HCT116 (cell line): ENCODE results near the gene STC2. TPM values are rescaled to one million over a fixed set of nuclear protein-coding genes. Genes with fewer than 3 reads are reported as not detected.

Experiments
- ATAC-seq: fragments of 200-7000 bp; cut with Tn5 transposase; 2 replicates; pipeline ENCODE4 v1.9.1; 2020; ENCODE audit warnings: mild to moderate bottlenecking, moderate library complexity
- BruUV-seq: library from RNA; stranded (reverse); fragments of 400-500 nt; replicated peaks from 2 replicates; lab custom pipeline; 2021; lab: Mats Ljungman, UMichigan
- CTCF ChIA-PET: fragments of 300-600 bp; sonication (Branson Sonifier 250); formaldehyde crosslinking; loops from one replicate; lab custom pipeline; 2021; ENCODE audit warnings: antibody characterized with exemption; lab: Charles Lee
- POLR2A ChIA-PET: fragments of 300-600, 350-600 bp; sonication (Branson Sonifier 250); formaldehyde crosslinking; loops from one replicate; lab custom pipeline; 2021; ENCODE audit warnings: antibody characterized with exemption; lab: Charles Lee
- RAD21 ChIA-PET, 2 experiments: fragments of 300-600 bp; sonication (Branson Sonifier 250); formaldehyde crosslinking; loops; one replicate each; lab custom pipeline; 2023; ENCODE audit warnings: low total read pairs in 2 of 2; ENCODE audit not compliant: uncharacterized antibody in 2 of 2, unreplicated experiment in 2 of 2, low non-redundant PET in 1 of 2; lab: Charles Lee
- DNase-seq: peaks from one replicate; pipeline ENCODE4 v3.0.0-alpha.2; 2010; ENCODE audit warnings: low read depth, low spot score
- H2AFZ ChIP-seq: fragments of 200-600 bp; shearing (Covaris generic), sonication (generic); 2 replicates; pipeline ENCODE4 v1.6.1; 2017; ENCODE audit warnings: low read depth, mixed run types, mixed read lengths, antibody characterized with exemption, low read length; ENCODE audit not compliant: poor library complexity, severe bottlenecking
- H3K27ac ChIP-seq: 2 replicates; pipeline ENCODE4 v1.5.1; 2012; ENCODE audit warnings: low read depth, low read length
- H3K27me3 ChIP-seq: fragments of 200-600 bp; sonication (generic); 2 replicates; pipeline ENCODE4 v1.6.1; 2016; ENCODE audit warnings: mixed run types, low read length, mixed read lengths; ENCODE audit not compliant: insufficient read depth
- H3K36me3 ChIP-seq, 2 experiments: fragments of 200-500 bp in 1 of 2; fragments of 200-600 bp in 1 of 2; sonication (Bioruptor generic) in 1 of 2; sonication (generic) in 1 of 2; 2 replicates each; pipeline versions ENCODE4 v1.5.1 to v1.6.1; 2014 to 2016; ENCODE audit warnings: low read length in 2 of 2, inconsistent platforms in 1 of 2, mixed read lengths in 1 of 2, mixed run types in 1 of 2; ENCODE audit not compliant: insufficient read depth in 2 of 2, control insufficient read depth in 1 of 2
- H3K4me1 ChIP-seq, 2 experiments: fragments of 200-600 bp in 1 of 2; sonication (generic) in 1 of 2; 2 replicates each; pipeline versions ENCODE4 v1.5.1 to v1.6.1; 2012 to 2017; ENCODE audit warnings: low read length in 2 of 2, inconsistent platforms in 1 of 2, mild to moderate bottlenecking in 1 of 2, mixed read lengths in 1 of 2, mixed run types in 1 of 2, moderate library complexity in 1 of 2; ENCODE audit not compliant: insufficient read depth in 2 of 2, control insufficient read depth in 1 of 2
- H3K4me2 ChIP-seq: fragments of 200-600 bp; sonication (generic); 2 replicates; pipeline ENCODE4 v1.6.1; 2017; ENCODE audit warnings: mixed run types, low read length, mixed read lengths
- H3K4me3 ChIP-seq, 2 experiments: fragments of 200-600 bp in 1 of 2; sonication (generic) in 1 of 2; replicated peaks in 1 of 2; 2 replicates each; pipeline ENCODE4 v1.5.1; 2011 to 2016; ENCODE audit warnings: low read length in 2 of 2, control low read depth in 1 of 2, low read depth in 1 of 2, mild to moderate bottlenecking in 1 of 2, mixed read lengths in 1 of 2, mixed run types in 1 of 2
- H3K79me2 ChIP-seq: fragments of 200-600 bp; sonication (generic); 2 replicates; pipeline ENCODE4 v1.6.1; 2017; ENCODE audit warnings: mild to moderate bottlenecking, mixed run types, low read length, moderate library complexity, mixed read lengths; ENCODE audit not compliant: insufficient read depth
- H3K9ac ChIP-seq: fragments of 200-600 bp; sonication (generic); 2 replicates; pipeline ENCODE4 v1.6.1; 2016; ENCODE audit warnings: low read length, mixed read lengths
- H3K9me2 ChIP-seq: fragments of 200-600 bp; sonication (generic), shearing (Covaris generic); 2 replicates; pipeline ENCODE4 v1.6.1; 2017; ENCODE audit warnings: mixed run types, mild to moderate bottlenecking, moderate library complexity; ENCODE audit not compliant: insufficient read depth
- H3K9me3 ChIP-seq, 2 experiments: fragments of 200-500 bp in 1 of 2; fragments of 200-600 bp in 1 of 2; sonication (Bioruptor generic) in 1 of 2; sonication (generic) in 1 of 2; 2 replicates each; pipeline ENCODE4 v1.6.1; 2014 to 2017; ENCODE audit warnings: low read length in 2 of 2, mixed read lengths in 2 of 2, inconsistent platforms in 1 of 2, low read depth in 1 of 2, mild to moderate bottlenecking in 1 of 2, mixed run types in 1 of 2, moderate library complexity in 1 of 2; ENCODE audit not compliant: control insufficient read depth in 1 of 2, insufficient read depth in 1 of 2
- H4K20me1 ChIP-seq: fragments of 200-600 bp; sonication (generic), shearing (Covaris generic); 2 replicates; pipeline ENCODE4 v1.6.1; 2017; ENCODE audit warnings: mixed run types, mild to moderate bottlenecking, moderate library complexity; ENCODE audit not compliant: insufficient read depth
- CEBPB ChIP-seq: IDR thresholded peaks from 2 replicates; pipeline ENCODE4 v1.6.1; 2012; ENCODE audit warnings: low read depth
- EGR1 ChIP-seq: IDR thresholded peaks from 2 replicates; pipeline ENCODE4 v1.6.1; 2012; ENCODE audit warnings: low read depth
- ELF1 ChIP-seq: IDR thresholded peaks from 2 replicates; pipeline ENCODE4 v1.6.1; 2012; ENCODE audit warnings: low read depth, borderline replicate concordance
- JUND ChIP-seq: IDR thresholded peaks from 2 replicates; pipeline ENCODE4 v1.6.1; 2012
- POLR2A ChIP-seq: IDR thresholded peaks from 2 replicates; pipeline ENCODE4 v1.7.0; 2011; ENCODE audit warnings: borderline replicate concordance; ENCODE audit not compliant: insufficient read depth, insufficient read length; ENCODE audit errors: extremely low read depth
- POLR2AphosphoS5 ChIP-seq: IDR thresholded peaks from 2 replicates; pipeline ENCODE4 v1.6.1; 2011; ENCODE audit warnings: mild to moderate bottlenecking, low read depth, low read length, moderate library complexity
- RAD21 ChIP-seq: IDR thresholded peaks from 2 replicates; pipeline ENCODE4 v1.6.1; 2012; ENCODE audit warnings: low read depth, mild to moderate bottlenecking
- TCF7L2 ChIP-seq: IDR thresholded peaks from 2 replicates; pipeline ENCODE4 v1.7.0; 2011; ENCODE audit warnings: borderline replicate concordance, inconsistent platforms; ENCODE audit not compliant: insufficient read depth, insufficient read length; ENCODE audit errors: extremely low read depth
- YY1 ChIP-seq: IDR thresholded peaks from 2 replicates; pipeline ENCODE4 v1.6.1; 2011; ENCODE audit warnings: low read length, low read depth, moderate library complexity, mild to moderate bottlenecking; ENCODE audit not compliant: insufficient replicate concordance; ENCODE audit errors: extremely low read depth
- intact Hi-C: fragments of 100-400 bp; cut with micrococcal nuclease; formaldehyde crosslinking; loops from 2 replicates; pipeline ENCODE4 v1.10.0; 2022
- total RNA-seq: library from RNA; stranded (reverse); gene quantifications from one replicate; pipeline ENCODE4 v1.2.1, GENCODE V29; 2021; ENCODE audit not compliant: unreplicated experiment
- TF ChIP-seq, protein P1 (sequence below): IDR thresholded peaks from 2 replicates; pipeline ENCODE4 v1.6.1; 2012; ENCODE audit warnings: low read depth

Gene STC2
- total RNA-seq, 1 experiment from 2014 or later = 97.3 TPM

GRCh38 chr5:173313351-173313801 is 14.8 kb downstream of the STC2 start (continued):
- TF ChIP-seq YY1 (no peak), TCF7L2 (no peak), CEBPB (no peak)
- TF ChIP-seq, protein P1, sequence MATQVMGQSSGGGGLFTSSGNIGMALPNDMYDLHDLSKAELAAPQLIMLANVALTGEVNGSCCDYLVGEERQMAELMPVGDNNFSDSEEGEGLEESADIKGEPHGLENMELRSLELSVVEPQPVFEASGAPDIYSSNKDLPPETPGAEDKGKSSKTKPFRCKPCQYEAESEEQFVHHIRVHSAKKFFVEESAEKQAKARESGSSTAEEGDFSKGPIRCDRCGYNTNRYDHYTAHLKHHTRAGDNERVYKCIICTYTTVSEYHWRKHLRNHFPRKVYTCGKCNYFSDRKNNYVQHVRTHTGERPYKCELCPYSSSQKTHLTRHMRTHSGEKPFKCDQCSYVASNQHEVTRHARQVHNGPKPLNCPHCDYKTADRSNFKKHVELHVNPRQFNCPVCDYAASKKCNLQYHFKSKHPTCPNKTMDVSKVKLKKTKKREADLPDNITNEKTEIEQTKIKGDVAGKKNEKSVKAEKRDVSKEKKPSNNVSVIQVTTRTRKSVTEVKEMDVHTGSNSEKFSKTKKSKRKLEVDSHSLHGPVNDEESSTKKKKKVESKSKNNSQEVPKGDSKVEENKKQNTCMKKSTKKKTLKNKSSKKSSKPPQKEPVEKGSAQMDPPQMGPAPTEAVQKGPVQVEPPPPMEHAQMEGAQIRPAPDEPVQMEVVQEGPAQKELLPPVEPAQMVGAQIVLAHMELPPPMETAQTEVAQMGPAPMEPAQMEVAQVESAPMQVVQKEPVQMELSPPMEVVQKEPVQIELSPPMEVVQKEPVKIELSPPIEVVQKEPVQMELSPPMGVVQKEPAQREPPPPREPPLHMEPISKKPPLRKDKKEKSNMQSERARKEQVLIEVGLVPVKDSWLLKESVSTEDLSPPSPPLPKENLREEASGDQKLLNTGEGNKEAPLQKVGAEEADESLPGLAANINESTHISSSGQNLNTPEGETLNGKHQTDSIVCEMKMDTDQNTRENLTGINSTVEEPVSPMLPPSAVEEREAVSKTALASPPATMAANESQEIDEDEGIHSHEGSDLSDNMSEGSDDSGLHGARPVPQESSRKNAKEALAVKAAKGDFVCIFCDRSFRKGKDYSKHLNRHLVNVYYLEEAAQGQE = no peak

- intact Hi-C loops = no loop called here
- Histone ChIP-seq H3K27ac (no peak overlapping the region), H3K4me3 (no peak overlapping the region), H2AFZ (no peak overlapping the region), H3K36me3 (peaks cover 0 to 14% of the 10 kb centered on the region in 2 experiments; a peak in 3 of 4 replicates), H3K79me2 (no peaks in the 10 kb centered on the region), H3K9me3 (peaks cover 0 to 4% of the 10 kb centered on the region in 2 experiments; a peak in 1 of 4 replicates), H3K4me2 (no peak overlapping the region), H4K20me1 (no peaks in the 10 kb centered on the region; the same call in 1 of the 2 replicates), H3K9ac (no peak overlapping the region), H3K27me3 (no peaks in the 10 kb centered on the region), H3K9me2 (no peaks in the 10 kb centered on the region), H3K4me1 (peaks cover 0 to 6% of the 10 kb centered on the region in 2 experiments; a peak in 1 of 4 replicates)
- TF ChIP-seq EGR1 = no peak
- no peak for TF ChIP-seq POLR2A
- TF ChIP-seq ELF1 = no peak
- no peak for TF ChIP-seq POLR2AphosphoS5
- no peak for TF ChIP-seq JUND
- TF ChIP-seq TCF7L2 = no peak
- TF ChIP-seq RAD21 = no peak
- ChIA-PET POLR2A (interaction anchor here (0.7 to 0.9 kb wide), 2 partner anchors 15 to 17 kb away, joined by 3 to 7 read pairs; partner anchors contain the start of gene STC2), CTCF (interaction anchor here (1.2 to 2.3 kb wide), 2 partner anchors 18 to 19 kb away, joined by 3 to 9 read pairs; no protein-coding TSS in a partner anchor), RAD21 (no interaction called here)
- no peak for DNase-seq
- ATAC-seq = no peak
- no TSS peak for BruUV-seq
These were observed 15.4 kb downstream of the STC2 start for GRCh38 chr5:173312821-173313220.
